Astrocyte of the spinal cord (primary cell): ENCODE measurements around the gene TRUB2.

Source experiments
- DNase-seq: peaks from one replicate; pipeline ENCODE4 v3.0.0; 2011; ENCODE audit warnings: low read depth, low spot score
- H3K4me3 ChIP-seq: 2 replicates; pipeline ENCODE4 v1.5.1; 2011; ENCODE audit warnings: low read depth, mild to moderate bottlenecking, low read length, moderate library complexity
- CTCF ChIP-seq: IDR thresholded peaks from 2 replicates; pipeline ENCODE4 v1.5.1; 2012; ENCODE audit warnings: low read depth, mild to moderate bottlenecking, low read length, inconsistent platforms
- in situ Hi-C: cut with HindIII; loops from 2 replicates; pipeline ENCODE4 v1.10.0; 2017; ENCODE audit warnings: low sequenced_read_pairs

Gene TRUB2

GRCh38 chr9:128322404-128323211 is at the start of gene TRUB2, which contains the start of gene COQ4:
Gene TRUB2, minus strand, starts transcription at chr9:128322447. Its CDS starts 39 bp downstream, at chr9:128322408.
Gene COQ4, plus strand, starts transcription at chr9:128322839. Its CDS starts 20 bp downstream, at chr9:128322859.
- peak; percentile 97 for DNase-seq
- no peak for TF ChIP-seq CTCF
- in situ Hi-C loops: no loop called here
- peak within 1 kb of the TSS; percentile 89 for H3K4me3 ChIP-seq

GRCh38 chr9:128371630-128372117 is 49.4 kb upstream of the TRUB2 start:
- H3K4me3 ChIP-seq: peak overlapping the region; percentile 95
- in situ Hi-C loops: no loop called here
- no peak for TF ChIP-seq CTCF
- no peak for DNase-seq

- TF ChIP-seq CTCF: peak; percentile 7
- in situ Hi-C loops: no loop called here
- DNase-seq: peak; percentile 98
- H3K4me3 ChIP-seq: peak within 1 kb of the TSS; percentile 95
Measured at GRCh38 chr9:128370752-128371629, 48.7 kb upstream of the TRUB2 start, which contains the start of gene URM1. Gene URM1, plus strand, starts transcription at chr9:128371374. Its CDS starts 7 bp downstream, at chr9:128371381.

- DNase-seq: no peak
- no peak for TF ChIP-seq CTCF
- in situ Hi-C loops: no loop called here
- peak overlapping the region; percentile 95 for H3K4me3 ChIP-seq
Measured at GRCh38 chr9:128370367-128370751, 48.1 kb upstream of the TRUB2 start.

- no peak overlapping the region for H3K4me3 ChIP-seq
- in situ Hi-C loops: no loop called here
- no peak for DNase-seq
- no peak for TF ChIP-seq CTCF
Measured at GRCh38 chr9:128369024-128369706, 46.9 kb upstream of the TRUB2 start.

GRCh38 chr9:128365525-128365924 is 43.3 kb upstream of the TRUB2 start:
- no peak overlapping the region for H3K4me3 ChIP-seq
- DNase-seq: no peak
- no peak for TF ChIP-seq CTCF
- in situ Hi-C loops: no loop called here
